GM18508 (cell line): ENCODE data around the gene WNT2B.

Experiments
- ATAC-seq: cut with Tn5 transposase; IDR thresholded peaks from one replicate; pipeline ENCODE4 v1.9.1; 2021; ENCODE audit warnings: moderate number of reproducible peaks; ENCODE audit not compliant: insufficient read depth, unreplicated experiment

WNT2B gene

DNA sequence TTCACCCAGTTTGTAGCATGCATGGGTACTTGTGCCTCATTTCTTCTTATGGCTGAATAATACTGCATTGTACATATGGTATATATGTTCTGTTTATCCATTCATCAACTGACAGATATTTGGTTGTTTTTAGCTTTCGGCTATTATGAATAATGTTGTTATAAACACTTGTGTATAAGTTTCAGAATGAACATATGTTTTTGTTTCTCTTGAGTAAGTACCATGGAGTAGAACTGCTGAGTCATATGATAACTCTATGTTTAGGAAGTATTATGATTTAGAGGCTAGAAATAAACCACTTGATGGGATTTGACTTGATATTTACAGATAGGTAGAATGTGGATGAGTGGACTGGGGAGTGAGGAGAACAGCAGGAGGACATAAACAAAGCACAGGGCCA lies 48.6 kb downstream of the WNT2B start:
- no peak for ATAC-seq

DNA sequence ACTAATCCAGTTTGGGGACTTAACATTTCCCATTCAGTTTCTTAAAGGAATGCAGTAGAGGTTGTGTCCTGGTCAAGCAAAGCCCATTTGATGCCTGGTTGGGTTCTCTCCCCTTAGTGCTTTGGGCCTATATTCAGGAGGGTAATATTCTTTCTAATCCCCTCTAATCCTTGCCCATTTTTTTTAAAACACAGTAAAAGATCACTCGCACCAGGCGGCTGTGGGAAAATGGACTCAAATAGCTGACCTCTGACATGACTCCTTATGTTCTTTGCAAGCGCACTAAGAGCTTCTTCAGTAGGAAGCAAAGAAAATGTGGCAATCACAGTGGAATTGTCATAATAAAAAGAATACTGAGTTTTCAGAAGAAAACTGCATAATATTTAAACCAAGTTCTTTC lies 49.9 kb downstream of the WNT2B start:
- ATAC-seq: no peak

DNA sequence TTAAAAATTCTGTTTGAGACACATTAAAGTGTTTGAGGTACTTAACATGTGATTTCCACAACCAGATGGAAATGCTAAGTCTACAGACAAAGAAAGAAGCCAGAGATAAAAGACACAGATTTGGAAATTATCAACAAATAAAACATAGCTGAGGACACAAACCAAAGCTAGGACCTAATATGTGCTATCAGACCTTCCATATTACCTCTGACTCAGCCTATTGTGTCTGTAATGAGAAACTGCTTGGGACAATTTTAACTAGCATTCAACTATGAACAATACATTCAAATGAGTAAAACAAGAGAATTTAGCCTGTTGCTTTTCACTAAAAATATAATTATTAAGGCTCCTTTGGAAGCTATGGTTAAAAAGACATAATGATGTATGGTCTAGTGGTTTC lies 54.6 kb downstream of the WNT2B start:
- ATAC-seq: no peak

DNA sequence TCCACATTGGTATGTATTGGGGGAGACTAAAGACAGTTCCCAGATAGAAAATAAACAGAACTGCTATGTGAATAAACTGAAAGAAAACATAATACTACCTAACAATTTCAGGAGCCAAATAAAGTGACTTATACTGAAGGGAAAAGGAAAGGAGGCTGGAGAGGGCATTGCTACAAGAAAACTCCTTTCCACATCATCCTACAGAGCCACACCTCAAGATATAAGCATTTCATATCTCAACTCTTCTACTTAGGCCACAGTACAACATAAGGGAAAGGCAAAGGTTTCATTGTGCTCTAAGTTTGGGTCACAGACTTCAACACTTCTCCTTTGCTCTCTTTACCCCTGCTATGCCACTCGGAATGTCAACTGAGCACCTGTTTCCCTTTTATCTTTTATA lies 55.3 kb downstream of the WNT2B start:
- ATAC-seq: no peak

DNA sequence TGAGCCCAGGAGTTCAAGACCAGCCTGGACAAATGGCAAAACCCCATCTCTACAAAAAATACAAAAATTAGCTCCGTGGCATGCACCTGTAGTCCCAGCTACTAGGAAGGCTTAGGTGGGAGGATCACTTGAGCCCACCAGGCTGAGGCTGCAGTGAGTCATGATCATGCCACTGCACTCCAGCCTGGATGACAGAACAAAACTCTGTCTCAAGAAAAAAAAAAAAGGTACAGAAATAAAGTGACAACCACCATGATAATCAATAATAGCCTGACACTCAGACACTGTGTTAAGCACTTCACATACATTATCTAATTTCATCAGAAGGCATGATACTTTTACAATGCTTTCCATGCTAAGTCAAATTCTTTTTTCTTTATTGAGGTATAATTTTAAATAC lies 57.0 kb downstream of the WNT2B start:
- no peak for ATAC-seq

DNA sequence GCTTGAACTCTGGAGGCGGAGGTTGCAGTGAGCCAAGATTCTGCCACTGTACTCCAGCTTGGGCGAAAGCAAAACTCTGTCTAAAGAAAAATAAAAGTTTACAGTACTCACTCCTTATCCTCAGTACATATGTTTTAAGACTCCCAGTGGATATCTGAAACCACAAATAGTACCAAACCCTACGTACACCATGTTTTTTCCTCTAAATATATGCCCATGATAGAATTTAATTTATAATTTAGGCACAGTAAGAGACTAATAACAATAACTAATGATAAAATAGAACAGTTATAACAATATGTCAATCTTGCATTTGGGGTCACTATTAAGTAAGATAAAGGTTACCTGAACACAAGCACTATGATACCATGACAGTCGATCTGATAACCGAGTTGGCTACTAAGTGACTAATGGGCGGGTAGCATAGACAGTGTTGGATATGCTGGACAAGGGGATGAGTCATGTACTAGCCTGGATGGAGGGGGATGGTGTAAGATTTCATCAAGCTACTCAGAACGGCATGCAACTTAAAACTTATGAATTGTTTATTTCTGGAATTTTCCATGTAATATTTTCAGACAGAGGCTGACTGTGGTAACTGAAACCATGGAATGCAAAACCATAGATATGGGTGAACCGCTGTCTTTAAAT lies 66.5 kb downstream of the WNT2B start:
- no peak for ATAC-seq

DNA sequence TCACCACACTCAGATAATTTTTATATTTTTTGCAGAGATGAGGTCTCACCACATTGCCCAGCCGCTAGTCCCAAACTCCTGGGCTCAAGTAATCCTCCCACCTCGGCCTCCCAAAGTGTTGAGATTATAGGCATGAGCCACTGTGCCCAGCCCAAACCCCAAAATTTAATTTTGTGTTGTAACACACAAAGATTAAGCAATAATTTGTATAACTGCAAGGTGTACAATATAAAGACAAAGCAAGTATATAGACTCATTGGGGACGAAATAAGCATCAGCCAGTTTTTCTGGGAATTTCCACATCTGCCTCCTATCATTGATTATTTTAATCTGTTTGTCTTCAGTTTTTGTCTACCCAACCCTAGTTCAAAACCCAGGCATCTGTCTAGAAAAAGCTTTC lies 67.5 kb downstream of the WNT2B start:
- no peak for ATAC-seq
